ENCODE data around the gene MYO6. TPM values are rescaled to one million over a fixed set of nuclear protein-coding genes. Genes with fewer than 3 reads are reported as not detected.
A peak's percentile ranks its signal among the peaks of the same experiment; 100 is the strongest.
"Not testable (repeated sequence)": the region's sequence is repeated elsewhere in the genome, so short reads cannot be mapped to it uniquely, and the experiment has no call there.

The MYO6 gene
- polyA plus RNA-seq, 3 donors = 95.8 to 123 (median 104) TPM

DNA sequence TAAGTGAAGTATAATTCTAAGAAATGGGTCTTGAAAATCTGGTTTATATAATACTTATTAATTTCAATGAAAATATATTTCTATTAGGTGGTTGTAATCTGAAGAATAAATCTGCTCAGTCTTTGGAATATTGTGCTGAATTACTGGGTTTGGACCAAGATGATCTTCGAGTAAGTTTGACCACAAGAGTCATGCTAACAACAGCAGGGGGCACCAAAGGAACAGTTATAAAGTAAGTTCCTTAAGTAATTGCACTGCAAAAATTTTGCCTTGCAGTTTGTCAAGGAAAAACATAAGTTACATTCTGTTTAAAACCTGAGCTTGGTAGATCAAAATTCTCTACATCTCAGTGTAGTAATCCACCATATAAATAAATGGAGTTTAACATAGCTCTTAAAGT lies 106.0 kb downstream of the MYO6 start:
- DNase-seq (ENCODE audit: extremely low read depth in 1 of 11, low read depth in 9 of 11, low spot score in 4 of 11) = peak; percentile 31 to 66 (median 41)

GRCh38 chr6:75856902-75857301 lies 107.9 kb downstream of the MYO6 start:
- no peak for DNase-seq (ENCODE audit: extremely low read depth in 1 of 11, low read depth in 9 of 11, low spot score in 4 of 11)

DNA sequence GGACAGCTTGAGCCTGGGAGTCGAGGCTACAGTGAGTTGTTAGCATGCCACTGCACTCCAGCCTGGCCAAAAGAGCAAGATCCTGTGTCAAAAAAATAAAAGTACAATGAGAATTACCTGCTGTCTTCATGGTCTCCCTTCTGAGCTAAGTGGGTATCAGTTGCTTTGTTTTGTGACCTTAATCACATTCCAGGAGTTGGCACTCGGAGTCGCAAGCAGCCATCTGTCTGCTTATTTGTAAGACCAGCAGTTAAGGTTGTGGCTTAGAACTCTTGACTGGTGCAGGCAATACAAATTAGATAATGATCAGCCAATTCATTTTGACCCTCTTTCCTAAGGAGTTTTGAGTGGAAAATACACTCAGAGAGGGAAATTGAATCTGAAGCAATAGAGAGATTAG lies 114.0 kb downstream of the MYO6 start:
- no peak for DNase-seq (ENCODE audit: extremely low read depth in 1 of 11, low read depth in 9 of 11, low spot score in 4 of 11)

- no peak for DNase-seq (ENCODE audit: extremely low read depth in 1 of 11, low read depth in 9 of 11, low spot score in 4 of 11)
These were observed 114.7 kb downstream of the MYO6 start for GRCh38 chr6:75863784-75864183.

GRCh38 chr6:75864446-75864845 lies 115.4 kb downstream of the MYO6 start:
- DNase-seq (ENCODE audit: extremely low read depth in 1 of 11, low read depth in 9 of 11, low spot score in 4 of 11) = no peak

- no peak for DNase-seq (ENCODE audit: extremely low read depth in 1 of 11, low read depth in 9 of 11, low spot score in 4 of 11)
These were observed 121.3 kb downstream of the MYO6 start for GRCh38 chr6:75870389-75870788.

DNA sequence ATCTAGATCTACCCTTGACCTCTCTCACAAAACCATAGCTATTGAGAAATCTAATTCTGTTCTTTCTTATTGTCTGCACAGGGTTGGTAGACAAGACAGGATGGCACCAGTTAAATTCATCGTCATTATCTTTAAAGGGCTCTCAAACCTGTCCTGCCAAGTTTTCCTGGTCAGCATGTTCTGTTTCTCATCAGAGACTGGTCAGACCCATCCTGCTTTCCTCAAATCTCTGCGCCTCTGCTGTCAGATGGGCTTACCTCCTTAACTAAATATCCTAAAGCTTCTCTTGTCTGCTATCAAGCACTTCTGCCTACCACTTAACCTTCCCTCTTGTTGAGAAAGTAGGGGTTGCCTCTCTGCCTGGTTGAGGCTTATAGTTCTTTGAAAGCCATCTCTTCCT lies 125.2 kb downstream of the MYO6 start:
- no peak for DNase-seq (ENCODE audit: extremely low read depth in 1 of 11, low read depth in 9 of 11, low spot score in 4 of 11)

- DNase-seq (ENCODE audit: extremely low read depth in 1 of 11, low read depth in 9 of 11, low spot score in 4 of 11) = no peak
These were observed 127.1 kb downstream of the MYO6 start for GRCh38 chr6:75876152-75876551.

- DNase-seq (ENCODE audit: extremely low read depth in 1 of 11, low read depth in 9 of 11, low spot score in 4 of 11) = no peak
These were observed 131.3 kb downstream of the MYO6 start for GRCh38 chr6:75880305-75880704.

DNA sequence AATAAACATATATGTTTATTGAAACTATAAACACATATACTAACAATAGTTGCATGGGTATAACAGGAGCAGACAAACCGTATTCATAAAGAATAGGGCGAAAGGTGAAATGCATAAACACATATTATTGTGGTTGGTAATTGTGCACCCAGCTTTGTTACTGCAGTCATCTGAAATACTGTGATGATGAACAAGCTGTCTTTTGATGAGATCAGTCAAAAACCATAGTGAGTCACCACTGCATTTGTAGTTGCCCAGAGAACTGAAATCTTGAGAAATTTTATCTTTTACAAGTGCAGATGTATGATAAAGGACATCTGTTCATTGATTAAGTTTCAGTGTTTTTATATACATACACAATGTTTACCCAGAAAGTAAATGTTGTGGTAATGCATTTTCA lies 133.7 kb downstream of the MYO6 start:
- no peak for DNase-seq (ENCODE audit: extremely low read depth in 1 of 11, low read depth in 9 of 11, low spot score in 4 of 11)

DNA sequence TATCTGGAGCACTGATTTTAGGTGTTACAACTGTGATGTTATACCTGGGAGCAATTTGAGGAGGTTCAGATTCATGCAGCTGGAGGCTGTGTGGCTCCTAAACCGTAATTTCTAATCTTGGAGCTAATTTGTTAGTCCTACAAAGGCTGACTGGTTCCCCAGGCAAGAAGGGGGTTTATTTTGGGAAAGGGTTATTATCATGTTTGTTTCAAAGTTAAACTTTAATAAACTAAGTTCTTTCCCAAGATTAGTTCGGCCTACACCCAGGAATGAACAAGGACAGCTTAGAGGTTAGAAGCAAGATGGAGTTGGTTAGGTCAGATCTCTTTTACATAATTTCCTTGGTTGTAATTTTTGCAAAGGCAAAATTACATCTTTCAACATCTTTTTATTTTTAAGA lies 135.8 kb downstream of the MYO6 start:
- no peak for DNase-seq (ENCODE audit: extremely low read depth in 1 of 11, low read depth in 9 of 11, low spot score in 4 of 11)

DNA sequence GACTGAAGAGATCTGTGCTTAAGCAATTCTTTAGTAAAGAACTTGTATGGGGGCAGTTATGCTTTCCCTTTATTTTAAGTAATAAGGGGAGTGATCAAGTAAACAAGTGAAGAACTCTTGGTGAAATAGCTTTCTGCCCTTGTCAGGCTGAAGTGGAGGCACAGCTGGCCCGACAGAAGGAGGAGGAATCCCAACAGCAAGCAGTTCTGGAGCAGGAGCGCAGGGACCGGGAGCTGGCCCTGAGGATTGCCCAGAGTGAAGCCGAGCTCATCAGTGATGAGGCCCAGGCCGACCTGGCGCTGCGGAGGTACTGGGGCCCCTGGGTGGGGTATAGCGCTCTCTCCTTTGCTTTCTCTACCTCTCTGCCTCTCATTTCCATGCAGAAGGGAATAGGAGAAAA lies 143.3 kb downstream of the MYO6 start:
- no peak for DNase-seq (ENCODE audit: extremely low read depth in 1 of 11, low read depth in 9 of 11, low spot score in 4 of 11)

DNA sequence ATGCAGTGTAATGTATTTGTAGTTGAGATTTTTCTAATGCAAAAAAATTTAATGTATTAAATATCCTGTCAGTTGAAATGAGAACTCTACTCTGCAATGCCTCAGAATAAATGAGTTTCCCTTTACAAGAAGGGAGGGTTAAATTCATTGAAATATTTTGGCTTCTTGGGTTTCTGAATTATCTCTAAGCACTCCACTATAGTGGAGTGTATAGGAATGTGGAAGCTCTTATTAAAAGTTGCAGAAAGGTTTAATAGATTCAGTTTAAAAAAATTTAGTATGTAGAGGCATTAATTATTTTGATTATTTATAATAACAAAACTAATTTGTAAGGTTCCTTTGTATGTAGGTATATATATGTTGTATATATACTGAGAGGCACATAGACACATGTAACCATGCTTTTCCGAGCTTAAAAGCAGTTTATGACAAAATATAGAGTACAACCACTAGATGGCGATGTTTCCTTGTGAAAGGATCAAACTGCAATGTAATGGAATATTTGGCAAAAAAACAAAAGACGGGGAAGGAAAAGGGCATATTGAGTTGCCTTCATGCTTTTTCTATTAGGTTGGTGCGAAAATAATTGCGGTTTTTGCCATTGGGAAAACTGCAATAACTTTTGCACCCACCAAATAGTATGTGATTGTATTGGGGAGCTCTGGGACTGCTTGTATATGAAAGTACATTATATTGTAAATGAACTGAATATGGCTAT lies 144.2 kb downstream of the MYO6 start:
- peak; percentile 33 to 71 (median 54) for DNase-seq (ENCODE audit: extremely low read depth in 1 of 11, low read depth in 9 of 11, low spot score in 4 of 11)

- no peak for DNase-seq (ENCODE audit: extremely low read depth in 1 of 11, low read depth in 9 of 11, low spot score in 4 of 11)
These were observed 144.7 kb downstream of the MYO6 start for GRCh38 chr6:75893776-75894152.

DNA sequence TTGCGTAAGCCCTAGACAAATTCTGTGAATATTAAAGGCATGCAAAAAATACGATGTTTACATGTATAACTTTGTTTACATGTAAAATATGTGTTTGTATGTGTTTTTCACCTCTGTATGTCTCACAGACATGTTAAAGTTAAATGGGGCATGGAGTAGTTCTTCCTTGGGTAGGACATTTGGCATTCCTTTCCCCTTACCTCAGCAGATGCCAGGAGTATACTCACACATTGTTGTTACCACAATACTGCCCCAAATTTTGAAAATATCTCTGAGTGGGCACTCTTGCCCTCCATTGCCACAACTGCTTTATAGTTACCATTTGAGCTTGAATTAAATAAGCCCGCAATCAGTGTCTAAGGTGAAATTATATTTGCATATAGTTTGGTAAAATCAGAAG lies 147.5 kb downstream of the MYO6 start:
- no peak for DNase-seq (ENCODE audit: extremely low read depth in 1 of 11, low read depth in 9 of 11, low spot score in 4 of 11)

- DNase-seq (ENCODE audit: extremely low read depth in 1 of 11, low read depth in 9 of 11, low spot score in 4 of 11) = not testable (repeated sequence)
These were observed 151.2 kb downstream of the MYO6 start for GRCh38 chr6:75900216-75900615.

DNA sequence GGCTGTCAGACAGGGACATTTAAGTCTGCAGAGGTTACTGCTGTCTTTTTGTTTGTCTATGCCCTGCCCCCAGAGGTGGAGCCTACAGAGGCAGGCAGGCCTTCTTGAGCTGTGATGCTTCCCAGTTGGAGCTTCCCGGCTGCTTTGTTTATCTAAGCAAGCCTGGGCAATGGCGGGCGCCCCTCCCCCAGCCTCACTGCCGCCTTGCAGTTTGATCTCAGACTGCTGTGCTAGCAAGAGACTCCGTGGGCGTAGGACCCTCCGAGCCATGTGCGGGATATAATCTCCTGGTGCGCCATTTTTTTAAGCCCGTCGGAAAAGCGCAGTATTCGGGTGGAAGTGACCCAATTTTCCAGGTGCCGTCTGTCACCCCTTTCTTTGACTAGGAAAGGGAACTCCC lies 156.1 kb downstream of the MYO6 start:
- DNase-seq (ENCODE audit: extremely low read depth in 1 of 11, low read depth in 9 of 11, low spot score in 4 of 11) = not testable (repeated sequence)

DNA sequence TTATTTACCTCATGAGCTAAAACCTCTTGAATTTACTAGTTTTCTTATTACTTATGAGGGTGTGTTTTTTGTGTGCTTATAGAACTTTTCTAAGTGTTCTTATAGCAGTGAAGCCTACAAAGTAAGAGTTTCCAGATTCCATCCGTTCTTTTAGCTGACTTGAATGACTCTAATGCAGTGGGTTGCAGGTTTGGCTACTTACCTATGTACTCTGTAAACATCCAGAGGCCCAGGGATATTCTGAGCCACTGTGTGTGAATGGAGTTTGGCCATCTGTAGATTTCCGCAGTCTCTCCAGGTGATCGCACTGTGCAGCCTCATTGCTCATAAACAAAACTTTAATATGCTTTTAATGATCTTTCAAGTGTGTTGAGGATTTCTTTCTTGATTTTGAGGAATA lies 157.8 kb downstream of the MYO6 start:
- no peak for DNase-seq (ENCODE audit: extremely low read depth in 1 of 11, low read depth in 9 of 11, low spot score in 4 of 11)

DNA sequence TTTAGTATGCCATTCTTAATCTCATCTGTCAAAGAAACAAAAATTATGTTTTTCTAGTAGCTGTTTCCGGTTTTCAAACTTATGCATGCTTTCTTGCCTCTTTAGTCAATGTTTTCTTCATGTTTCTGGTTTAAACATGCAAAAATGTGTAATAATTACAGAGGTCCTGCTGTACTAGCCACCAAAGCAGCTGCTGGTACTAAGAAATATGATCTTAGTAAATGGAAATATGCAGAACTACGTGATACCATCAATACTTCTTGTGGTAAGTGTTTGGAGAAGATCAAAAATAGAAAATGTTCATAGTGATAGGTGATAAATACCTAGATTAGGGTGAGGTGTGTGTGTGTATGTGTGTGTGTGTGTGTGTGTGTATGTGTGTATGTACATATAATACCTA lies 158.4 kb downstream of the MYO6 start:
- no peak for DNase-seq (ENCODE audit: extremely low read depth in 1 of 11, low read depth in 9 of 11, low spot score in 4 of 11)

GRCh38 chr6:75913040-75913439 lies 164.0 kb downstream of the MYO6 start:
- DNase-seq (ENCODE audit: extremely low read depth in 1 of 11, low read depth in 9 of 11, low spot score in 4 of 11) = no peak

DNA sequence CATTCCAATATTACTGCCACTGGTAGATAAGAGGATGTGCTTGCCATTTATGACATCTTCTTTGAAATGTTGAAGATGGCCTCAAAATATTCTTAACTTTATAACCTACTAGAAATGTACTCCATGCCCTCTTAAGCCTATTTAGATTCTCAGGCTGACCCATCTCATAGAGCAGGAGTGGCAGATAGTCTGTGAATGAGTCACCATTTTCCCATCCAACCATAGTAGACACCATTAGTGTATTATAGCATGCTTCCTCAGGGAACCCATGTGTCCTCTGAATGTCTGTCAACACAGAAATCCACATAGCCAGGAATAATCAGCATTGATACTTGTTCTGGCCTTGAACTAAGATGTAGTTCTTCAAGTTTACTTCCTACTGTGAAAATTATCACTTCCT lies 173.2 kb downstream of the MYO6 start:
- no peak for DNase-seq (ENCODE audit: extremely low read depth in 1 of 11, low read depth in 9 of 11, low spot score in 4 of 11)

Data from renal cortex interstitium (tissue), 11 donors.